ENCODE measurements around the gene ADH6.

The ADH6 gene

GRCh38 chr4:99202536-99202935, 16.5 kb downstream of the ADH6 start:
- Histone ChIP-seq H3K9ac (ENCODE audit: low read depth, low read length, poor library complexity, severe bottlenecking) (no peak overlapping the region), H2AFZ (ENCODE audit: low read length) (no peak overlapping the region)

DNA sequence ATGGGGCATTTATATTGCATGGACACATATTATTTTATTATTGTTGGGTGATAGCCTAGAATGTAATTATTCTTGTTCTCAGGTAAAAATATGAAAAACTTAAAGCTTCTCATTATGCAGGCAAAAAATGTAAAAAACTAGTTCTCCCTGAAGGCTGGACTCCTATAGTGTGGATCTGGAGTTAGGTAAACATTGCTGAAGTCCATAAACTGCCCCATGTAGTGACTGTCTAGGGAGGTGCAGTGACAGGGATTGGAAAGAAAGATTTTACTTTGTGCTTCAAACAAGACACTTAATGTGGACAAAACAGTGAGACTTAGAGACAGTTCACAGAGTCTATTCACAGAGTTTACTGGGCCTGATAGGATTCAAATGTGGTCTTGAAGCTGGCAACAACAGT, 17.0 kb downstream of the ADH6 start:
- Histone ChIP-seq H3K4me3 (ENCODE audit: low read length, poor library complexity, severe bottlenecking) (no peak overlapping the region), H3K9me3 (ENCODE audit: insufficient read depth, low read depth, low read length) (no peaks in the 10 kb centered on the region), H3K9me2 (replicated peaks; ENCODE audit: low read depth, low read length) (no peaks in the 10 kb centered on the region), H3F3A (ENCODE audit: low read depth) (no peaks in the 10 kb centered on the region), H4K20me1 (ENCODE audit: insufficient read depth, low read length, poor library complexity, severe bottlenecking) (no peaks in the 10 kb centered on the region), H3K36me3 (ENCODE audit: insufficient read depth, low read length) (no peaks in the 10 kb centered on the region), H3K4me1 (ENCODE audit: insufficient read depth, low read length, poor library complexity, severe bottlenecking) (no peaks in the 10 kb centered on the region), H3K27me3 (ENCODE audit: insufficient read depth, low read length, poor library complexity, severe bottlenecking) (no peaks in the 10 kb centered on the region), H2AFZ (ENCODE audit: low read length) (no peak overlapping the region), H3K79me2 (ENCODE audit: insufficient read depth, low read length) (no peaks in the 10 kb centered on the region), H3K9ac (ENCODE audit: low read depth, low read length, poor library complexity, severe bottlenecking) (no peak overlapping the region), H3K4me2 (ENCODE audit: low read depth, low read length, poor library complexity, severe bottlenecking) (no peak overlapping the region)
- TF ChIP-seq EZH2phosphoT487 (IDR thresholded peaks at IDR 0.05; ENCODE audit: borderline replicate concordance), result no peak
- TF ChIP-seq CTCF (conservative IDR thresholded peaks at IDR 0.05; ENCODE audit: low read length), result no peak

More at GRCh38 chr4:99202536-99202935, 16.5 kb downstream of the ADH6 start:
- Histone ChIP-seq H4K20me1 (ENCODE audit: insufficient read depth, low read length, poor library complexity, severe bottlenecking) (no peaks in the 10 kb centered on the region), H3K27me3 (ENCODE audit: insufficient read depth, low read length, poor library complexity, severe bottlenecking) (no peaks in the 10 kb centered on the region), H3F3A (ENCODE audit: low read depth) (no peaks in the 10 kb centered on the region), H3K79me2 (ENCODE audit: insufficient read depth, low read length) (no peaks in the 10 kb centered on the region), H3K4me2 (ENCODE audit: low read depth, low read length, poor library complexity, severe bottlenecking) (no peak overlapping the region), H3K9me2 (replicated peaks; ENCODE audit: low read depth, low read length) (no peaks in the 10 kb centered on the region), H3K4me1 (ENCODE audit: insufficient read depth, low read length, poor library complexity, severe bottlenecking) (no peaks in the 10 kb centered on the region), H3K4me3 (ENCODE audit: low read length, poor library complexity, severe bottlenecking) (no peak overlapping the region), H3K36me3 (ENCODE audit: insufficient read depth, low read length) (no peaks in the 10 kb centered on the region), H3K9me3 (ENCODE audit: insufficient read depth, low read depth, low read length) (no peaks in the 10 kb centered on the region)
- no peak for TF ChIP-seq EZH2phosphoT487 (IDR thresholded peaks at IDR 0.05; ENCODE audit: borderline replicate concordance)
- TF ChIP-seq CTCF (conservative IDR thresholded peaks at IDR 0.05; ENCODE audit: low read length), result no peak

GRCh38 chr4:99201690-99202089, 17.4 kb downstream of the ADH6 start:
- Histone ChIP-seq H3K4me2 (ENCODE audit: low read depth, low read length, poor library complexity, severe bottlenecking) (no peak overlapping the region), H3K4me3 (ENCODE audit: low read length, poor library complexity, severe bottlenecking) (no peak overlapping the region), H4K20me1 (ENCODE audit: insufficient read depth, low read length, poor library complexity, severe bottlenecking) (no peaks in the 10 kb centered on the region), H3K9me2 (replicated peaks; ENCODE audit: low read depth, low read length) (no peaks in the 10 kb centered on the region), H2AFZ (ENCODE audit: low read length) (no peak overlapping the region), H3K27me3 (ENCODE audit: insufficient read depth, low read length, poor library complexity, severe bottlenecking) (no peaks in the 10 kb centered on the region), H3F3A (ENCODE audit: low read depth) (no peaks in the 10 kb centered on the region), H3K79me2 (ENCODE audit: insufficient read depth, low read length) (no peaks in the 10 kb centered on the region), H3K36me3 (ENCODE audit: insufficient read depth, low read length) (no peaks in the 10 kb centered on the region), H3K4me1 (ENCODE audit: insufficient read depth, low read length, poor library complexity, severe bottlenecking) (no peaks in the 10 kb centered on the region), H3K9ac (ENCODE audit: low read depth, low read length, poor library complexity, severe bottlenecking) (no peak overlapping the region), H3K9me3 (ENCODE audit: insufficient read depth, low read depth, low read length) (no peaks in the 10 kb centered on the region)
- TF ChIP-seq EZH2phosphoT487 (IDR thresholded peaks at IDR 0.05; ENCODE audit: borderline replicate concordance), result no peak
- no peak; the same call in 1 of the 2 replicates for TF ChIP-seq CTCF (conservative IDR thresholded peaks at IDR 0.05; ENCODE audit: low read length)

Data from Loucy (cell line).